ENCODE results near the gene LRFN2.

LRFN2 gene

DNA sequence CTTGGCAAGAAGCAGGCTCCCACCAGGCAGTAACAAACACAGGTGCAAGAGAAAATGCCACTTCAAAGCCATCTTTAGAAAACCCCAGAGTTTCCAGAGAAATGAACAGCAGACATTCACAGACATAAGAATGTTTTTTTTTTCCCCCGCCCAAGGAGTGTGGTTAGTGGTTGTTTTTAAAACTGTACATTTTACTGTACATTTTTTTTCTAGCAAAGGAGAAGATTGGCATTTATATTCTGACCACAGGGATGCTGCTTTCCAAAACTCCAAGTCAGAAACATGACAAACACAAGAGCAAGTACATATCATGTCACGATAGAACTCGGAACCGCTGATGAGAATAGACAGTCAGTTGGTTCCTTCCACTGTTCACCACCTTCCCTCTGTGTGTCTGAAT lies 197.9 kb downstream of the LRFN2 start:
- in situ Hi-C loops (cut with HindIII; ENCODE audit: low sequenced_read_pairs) = no loop called here
- TF ChIP-seq, protein P1, sequence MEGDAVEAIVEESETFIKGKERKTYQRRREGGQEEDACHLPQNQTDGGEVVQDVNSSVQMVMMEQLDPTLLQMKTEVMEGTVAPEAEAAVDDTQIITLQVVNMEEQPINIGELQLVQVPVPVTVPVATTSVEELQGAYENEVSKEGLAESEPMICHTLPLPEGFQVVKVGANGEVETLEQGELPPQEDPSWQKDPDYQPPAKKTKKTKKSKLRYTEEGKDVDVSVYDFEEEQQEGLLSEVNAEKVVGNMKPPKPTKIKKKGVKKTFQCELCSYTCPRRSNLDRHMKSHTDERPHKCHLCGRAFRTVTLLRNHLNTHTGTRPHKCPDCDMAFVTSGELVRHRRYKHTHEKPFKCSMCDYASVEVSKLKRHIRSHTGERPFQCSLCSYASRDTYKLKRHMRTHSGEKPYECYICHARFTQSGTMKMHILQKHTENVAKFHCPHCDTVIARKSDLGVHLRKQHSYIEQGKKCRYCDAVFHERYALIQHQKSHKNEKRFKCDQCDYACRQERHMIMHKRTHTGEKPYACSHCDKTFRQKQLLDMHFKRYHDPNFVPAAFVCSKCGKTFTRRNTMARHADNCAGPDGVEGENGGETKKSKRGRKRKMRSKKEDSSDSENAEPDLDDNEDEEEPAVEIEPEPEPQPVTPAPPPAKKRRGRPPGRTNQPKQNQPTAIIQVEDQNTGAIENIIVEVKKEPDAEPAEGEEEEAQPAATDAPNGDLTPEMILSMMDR (IDR thresholded peaks at IDR 0.05; ENCODE audit: low read depth, low read length) = no peak

DNA sequence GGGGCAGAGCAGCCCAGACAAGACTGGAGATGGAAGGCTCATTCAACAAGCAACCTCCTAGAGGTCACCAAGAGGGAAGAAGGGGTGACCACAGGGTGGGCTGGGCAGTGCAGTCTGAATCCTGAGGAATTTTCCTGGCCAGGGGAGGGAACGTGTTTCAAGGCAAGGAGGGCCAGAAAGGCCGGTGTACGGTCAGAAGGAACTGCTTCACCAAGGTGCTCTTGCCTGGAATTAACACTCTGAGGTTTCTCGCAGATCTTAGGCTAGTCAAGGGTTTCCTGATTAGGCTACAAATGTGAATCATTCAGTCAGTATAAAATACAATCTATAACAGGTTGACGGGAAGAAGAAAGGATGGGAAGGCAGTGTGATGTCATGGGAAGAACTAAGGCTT lies 199.3 kb downstream of the LRFN2 start:
- in situ Hi-C loops (cut with HindIII; ENCODE audit: low sequenced_read_pairs) = no loop called here
- TF ChIP-seq, protein P1 (IDR thresholded peaks at IDR 0.05; ENCODE audit: low read depth, low read length) = no peak
- no peak overlapping the region for H3K4me3 ChIP-seq (ENCODE audit: low read depth, low read length)
- no peak for DNase-seq (ENCODE audit: low read depth, low spot score)

More for the DNA sequence above, 197.9 kb downstream of the LRFN2 start:
- no peak for DNase-seq (ENCODE audit: low read depth, low spot score)
- no peak overlapping the region for H3K4me3 ChIP-seq (ENCODE audit: low read depth, low read length)

DNA sequence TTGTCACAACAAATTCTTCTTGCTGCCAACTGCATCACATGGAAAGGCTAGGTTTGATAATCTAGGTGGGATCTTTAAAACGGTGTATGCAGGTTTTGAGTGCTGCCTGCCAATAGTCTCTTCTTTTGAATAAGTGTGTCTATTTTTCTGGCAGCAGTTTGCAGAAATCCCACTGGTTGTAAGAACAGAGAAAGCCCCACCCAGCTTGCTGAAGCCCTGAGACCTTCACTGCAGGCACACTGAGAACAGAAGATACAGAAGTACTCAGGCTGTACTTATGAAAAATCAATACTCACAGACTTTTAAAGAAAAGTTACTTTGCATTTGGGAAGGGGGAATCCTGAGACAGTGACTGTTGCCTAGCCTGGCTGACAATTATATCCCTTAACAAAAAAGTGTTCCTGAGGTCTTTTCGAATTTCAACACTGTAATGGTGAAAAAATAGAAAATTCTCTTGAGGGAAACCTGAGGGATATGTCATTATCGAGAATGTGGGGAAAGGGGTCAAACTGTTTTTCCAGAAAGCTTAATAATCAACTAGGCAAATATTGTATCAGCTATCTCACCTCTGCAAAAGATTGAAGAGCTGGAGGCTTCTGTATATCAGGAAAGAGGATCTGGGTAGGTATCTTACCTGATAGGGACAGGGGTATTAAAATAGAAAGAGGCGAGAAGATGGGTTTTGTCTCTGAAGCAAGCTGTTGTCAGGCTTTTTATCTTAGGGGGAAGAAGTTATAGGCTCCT lies 199.9 kb downstream of the LRFN2 start:
- DNase-seq (ENCODE audit: low read depth, low spot score) = no peak
- in situ Hi-C loops (cut with HindIII; ENCODE audit: low sequenced_read_pairs) = no loop called here
- TF ChIP-seq, protein P1 (IDR thresholded peaks at IDR 0.05; ENCODE audit: low read depth, low read length) = no peak
- H3K4me3 ChIP-seq (ENCODE audit: low read depth, low read length) = no peak overlapping the region

DNA sequence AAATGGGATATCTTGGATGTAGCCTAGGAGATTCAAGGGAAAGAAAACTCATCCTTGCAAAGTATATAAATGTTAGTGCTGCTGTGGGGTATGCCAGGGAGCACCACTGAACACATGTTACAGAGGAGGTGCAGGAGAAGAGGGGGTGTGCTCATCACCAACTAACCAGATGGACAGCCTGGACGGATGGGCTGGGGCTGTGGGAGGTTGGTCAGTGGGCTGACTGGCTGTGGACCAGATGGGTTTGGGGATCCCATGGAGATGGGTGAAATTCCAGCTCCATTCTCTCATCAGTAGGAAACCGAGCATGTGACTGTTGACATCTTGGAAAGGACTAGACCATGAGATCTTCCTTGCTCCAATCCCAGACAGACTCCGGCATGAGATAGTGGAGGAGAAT lies 201.0 kb downstream of the LRFN2 start:
- DNase-seq (ENCODE audit: low read depth, low spot score) = no peak
- in situ Hi-C loops (cut with HindIII; ENCODE audit: low sequenced_read_pairs) = no loop called here
- TF ChIP-seq, protein P1 (IDR thresholded peaks at IDR 0.05; ENCODE audit: low read depth, low read length) = no peak
- H3K4me3 ChIP-seq (ENCODE audit: low read depth, low read length) = no peak overlapping the region

DNA sequence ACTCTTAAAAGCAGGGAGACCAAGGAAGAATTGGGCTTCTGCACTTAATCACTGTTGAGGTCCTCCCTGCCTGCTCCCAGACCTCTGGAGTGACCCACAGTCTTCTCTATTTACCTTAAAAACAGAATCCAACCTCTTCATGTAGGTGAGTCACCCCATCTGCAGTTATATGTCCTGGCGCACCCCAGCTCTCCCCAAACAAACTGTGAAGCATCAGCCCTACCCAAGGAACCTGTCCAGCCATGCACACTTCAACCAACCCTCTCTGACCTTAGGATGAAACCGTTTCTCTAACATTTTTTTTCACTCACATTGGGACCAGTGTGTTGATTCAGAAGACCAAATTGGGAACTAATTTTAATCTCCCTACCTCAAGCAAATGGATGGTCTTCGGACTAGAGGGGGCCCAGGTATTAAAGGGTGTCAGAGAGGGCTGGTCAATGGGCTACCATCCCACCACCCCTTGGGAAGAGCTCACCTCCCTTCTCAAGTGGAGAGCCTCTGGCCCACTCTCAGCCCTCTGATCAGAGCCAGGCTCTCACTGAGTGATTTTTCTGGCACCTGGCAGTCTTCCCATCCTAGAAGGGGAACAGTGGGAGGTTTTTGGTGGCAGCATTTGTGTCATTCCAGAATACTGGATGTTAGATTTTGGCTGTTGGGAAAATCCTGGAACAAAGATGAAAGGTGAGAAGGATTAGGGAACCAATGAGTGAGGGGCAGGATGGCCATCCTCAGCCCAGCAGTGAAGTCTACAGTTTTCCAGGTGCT lies 203.6 kb downstream of the LRFN2 start:
- TF ChIP-seq, protein P1 (IDR thresholded peaks at IDR 0.05; ENCODE audit: low read depth, low read length) = no peak
- in situ Hi-C loops (cut with HindIII; ENCODE audit: low sequenced_read_pairs) = no loop called here

DNA sequence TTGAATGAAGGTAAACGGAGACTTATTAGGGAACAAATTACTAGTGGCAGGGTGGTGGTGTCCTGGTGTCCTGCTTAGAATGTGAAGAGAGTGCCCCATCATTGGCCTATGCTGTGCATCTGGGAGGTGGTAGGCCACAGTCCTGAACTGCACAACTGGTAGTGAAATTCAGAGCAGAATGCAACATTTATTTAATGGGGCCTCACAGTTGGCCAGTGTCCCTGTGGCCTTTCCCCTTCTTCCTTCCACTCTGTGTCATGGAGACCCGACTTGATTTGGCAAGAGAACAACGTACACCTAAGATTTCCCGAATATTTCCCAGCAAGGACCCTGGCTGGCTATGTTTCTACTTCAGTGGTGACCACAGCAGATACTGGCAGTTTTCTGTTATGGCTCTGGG lies 206.9 kb downstream of the LRFN2 start:
- DNase-seq (ENCODE audit: low read depth, low spot score) = no peak
- TF ChIP-seq, protein P1 (IDR thresholded peaks at IDR 0.05; ENCODE audit: low read depth, low read length) = no peak
- no peak overlapping the region for H3K4me3 ChIP-seq (ENCODE audit: low read depth, low read length)
- in situ Hi-C loops (cut with HindIII; ENCODE audit: low sequenced_read_pairs) = no loop called here

More for the DNA sequence above, 203.6 kb downstream of the LRFN2 start:
- no peak for DNase-seq (ENCODE audit: low read depth, low spot score)
- H3K4me3 ChIP-seq (ENCODE audit: low read depth, low read length) = no peak overlapping the region

All from astrocyte of the spinal cord (primary cell).